ENCODE results near the gene C17orf50. TPM values are rescaled to one million over a fixed set of nuclear protein-coding genes. Genes with fewer than 3 reads are reported as not detected.

C17orf50 gene
- total RNA-seq, 3 donors from 2014 or later: not detected

DNA sequence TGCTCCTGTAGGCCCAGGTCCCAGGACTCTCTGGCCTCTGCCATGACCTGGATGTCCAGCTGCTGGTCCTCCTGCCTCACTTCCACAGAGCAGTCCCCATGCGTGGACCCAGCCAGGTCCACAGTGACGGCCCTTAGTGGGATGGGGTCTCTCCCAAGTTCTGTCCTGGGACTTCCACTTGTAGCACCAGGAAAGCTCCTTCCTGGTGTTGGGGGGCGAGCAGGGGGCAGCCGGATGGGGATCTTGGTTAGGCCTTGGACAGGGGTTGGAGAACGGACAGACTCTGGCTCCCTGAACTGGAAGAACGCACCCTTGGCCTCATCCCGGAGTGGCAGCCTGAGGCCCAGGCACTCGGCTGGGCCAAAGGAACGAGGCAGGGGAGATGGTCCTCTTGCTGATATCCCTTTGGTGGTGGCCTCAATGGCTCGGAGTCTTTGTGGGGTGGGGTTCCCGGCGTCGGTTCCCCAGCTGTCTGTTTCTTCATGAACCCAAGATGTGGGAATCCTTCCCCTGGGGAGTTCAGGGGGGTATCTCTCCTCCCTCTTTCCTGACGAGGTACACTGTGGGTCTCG, 14.9 kb upstream of the C17orf50 start:
- TF ChIP-seq, protein P1, sequence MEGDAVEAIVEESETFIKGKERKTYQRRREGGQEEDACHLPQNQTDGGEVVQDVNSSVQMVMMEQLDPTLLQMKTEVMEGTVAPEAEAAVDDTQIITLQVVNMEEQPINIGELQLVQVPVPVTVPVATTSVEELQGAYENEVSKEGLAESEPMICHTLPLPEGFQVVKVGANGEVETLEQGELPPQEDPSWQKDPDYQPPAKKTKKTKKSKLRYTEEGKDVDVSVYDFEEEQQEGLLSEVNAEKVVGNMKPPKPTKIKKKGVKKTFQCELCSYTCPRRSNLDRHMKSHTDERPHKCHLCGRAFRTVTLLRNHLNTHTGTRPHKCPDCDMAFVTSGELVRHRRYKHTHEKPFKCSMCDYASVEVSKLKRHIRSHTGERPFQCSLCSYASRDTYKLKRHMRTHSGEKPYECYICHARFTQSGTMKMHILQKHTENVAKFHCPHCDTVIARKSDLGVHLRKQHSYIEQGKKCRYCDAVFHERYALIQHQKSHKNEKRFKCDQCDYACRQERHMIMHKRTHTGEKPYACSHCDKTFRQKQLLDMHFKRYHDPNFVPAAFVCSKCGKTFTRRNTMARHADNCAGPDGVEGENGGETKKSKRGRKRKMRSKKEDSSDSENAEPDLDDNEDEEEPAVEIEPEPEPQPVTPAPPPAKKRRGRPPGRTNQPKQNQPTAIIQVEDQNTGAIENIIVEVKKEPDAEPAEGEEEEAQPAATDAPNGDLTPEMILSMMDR (IDR thresholded peaks at IDR 0.05): no peak
- TF ChIP-seq POLR2A (IDR thresholded peaks at IDR 0.05) (no peak), POLR2AphosphoS5 (IDR thresholded peaks at IDR 0.05) (no peak)
- no peak for DNase-seq (ENCODE audit: low spot score in 2 of 2)
- Histone ChIP-seq H3K27ac (no peak overlapping the region), H3K4me3 (no peak overlapping the region), H3K4me1 (peaks cover 3 to 14% of the 10 kb centered on the region in 2 donors), H3K9me3 (no peaks in the 10 kb centered on the region), H3K36me3 (no peaks in the 10 kb centered on the region), H3K27me3 (peaks cover 0 to 32% of the 10 kb centered on the region in 2 donors)
- intact Hi-C loops (cut with DNase I; ENCODE audit: low total_unique reads): no loop called here

DNA sequence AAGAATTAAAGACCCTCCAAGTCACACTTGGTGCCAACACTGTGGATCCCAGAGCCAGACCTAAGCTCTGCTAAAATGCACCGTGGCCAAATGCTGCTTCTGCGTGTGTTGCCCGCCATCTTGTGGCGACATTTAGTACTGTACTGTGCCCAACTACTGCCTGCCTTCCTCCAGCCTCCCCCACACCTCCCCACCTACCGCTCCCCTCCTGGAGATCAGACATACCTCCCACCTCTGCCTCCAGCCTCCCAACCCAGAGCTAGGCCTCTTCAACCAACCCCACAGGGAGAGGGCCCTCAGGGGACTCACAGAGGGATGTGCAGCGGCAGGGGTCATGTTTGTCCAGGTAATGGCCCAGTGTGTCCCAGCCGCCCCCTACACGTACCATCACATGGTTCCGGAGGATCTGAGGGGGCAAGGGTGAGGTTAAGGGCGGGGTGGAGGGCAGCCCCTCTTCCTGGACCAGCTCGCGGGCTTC, 13.1 kb upstream of the C17orf50 start:
- Histone ChIP-seq H3K36me3 (no peaks in the 10 kb centered on the region), H3K27ac (peak overlapping the region in 1 of 2 donors; percentile 66), H3K4me3 (peak overlapping the region in 1 of 3 donors; percentile 19), H3K9me3 (no peaks in the 10 kb centered on the region), H3K27me3 (peaks cover 0 to 15% of the 10 kb centered on the region in 2 donors), H3K4me1 (peaks cover 3 to 11% of the 10 kb centered on the region in 2 donors)
- TF ChIP-seq, protein P1 (IDR thresholded peaks at IDR 0.05): peak; percentile 80 to 94 (median 89)
- peak in 1 of 3 donors; percentile 21 for TF ChIP-seq POLR2AphosphoS5 (IDR thresholded peaks at IDR 0.05)
- no peak for TF ChIP-seq POLR2A (IDR thresholded peaks at IDR 0.05)
- peak; percentile 70 to 78 for DNase-seq (ENCODE audit: low spot score in 2 of 2)
- intact Hi-C loops (cut with DNase I; ENCODE audit: low total_unique reads): no loop called here

DNA sequence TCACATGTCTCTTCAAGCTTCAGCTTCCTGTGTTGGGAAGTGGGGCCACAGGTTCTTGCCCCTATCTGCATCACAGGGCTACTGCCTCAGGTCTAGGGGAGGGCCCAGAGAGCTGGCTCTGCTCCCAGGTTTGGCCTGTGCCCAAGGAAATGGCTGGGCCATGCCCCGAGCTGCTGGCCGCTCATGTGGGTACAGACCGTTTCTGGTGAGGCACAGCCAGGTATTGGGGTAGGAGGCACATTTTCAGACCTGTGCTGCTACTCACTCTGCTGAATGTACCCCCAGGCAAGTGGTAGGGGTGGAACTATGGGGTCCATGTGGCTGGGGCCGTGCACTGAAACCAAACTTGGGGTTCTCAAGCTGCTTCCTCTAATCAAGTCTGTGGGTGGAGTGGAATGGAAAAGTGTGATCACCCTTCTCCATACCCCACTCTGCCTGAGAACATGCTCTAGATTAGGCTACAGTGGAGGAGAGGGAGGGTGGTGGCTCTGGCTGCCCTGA, 12.3 kb upstream of the C17orf50 start:
- intact Hi-C loops (cut with DNase I; ENCODE audit: low total_unique reads): no loop called here
- DNase-seq (ENCODE audit: low spot score in 2 of 2): peak in 1 of 2 donors; percentile 25
- no peaks in the 10 kb centered on the region for H3K36me3 ChIP-seq
- TF ChIP-seq POLR2AphosphoS5 (IDR thresholded peaks at IDR 0.05): no peak
- TF ChIP-seq POLR2A (IDR thresholded peaks at IDR 0.05): no peak
- TF ChIP-seq, protein P1 (IDR thresholded peaks at IDR 0.05): no peak
- peak overlapping the region in 1 of 2 donors; percentile 66 for H3K27ac ChIP-seq
- H3K4me3 ChIP-seq: no peak overlapping the region
- peaks cover 0 to 7% of the 10 kb centered on the region in 2 donors for H3K27me3 ChIP-seq
- peaks cover 3 to 11% of the 10 kb centered on the region in 2 donors for H3K4me1 ChIP-seq
- H3K9me3 ChIP-seq: no peaks in the 10 kb centered on the region

DNA sequence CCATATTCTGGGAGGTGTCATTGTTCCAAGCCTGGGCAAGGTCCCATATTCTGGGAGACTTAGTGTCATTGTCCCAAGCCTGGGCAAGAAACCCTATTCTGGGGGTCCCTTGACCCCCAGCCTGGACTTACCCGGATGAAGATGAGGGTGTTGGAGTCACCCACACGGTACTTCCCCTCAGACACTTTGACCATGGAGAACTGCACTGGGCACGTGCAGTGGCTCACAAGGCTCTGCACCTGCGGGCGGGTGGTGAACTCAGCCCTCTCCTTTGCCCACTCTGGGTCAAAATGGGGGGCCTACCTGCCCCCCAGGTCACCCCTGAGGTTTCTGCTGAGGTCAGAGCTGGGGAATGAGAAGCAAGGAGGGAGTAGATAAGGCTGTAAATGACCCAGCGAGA, 11.7 kb upstream of the C17orf50 start:
- intact Hi-C loops (cut with DNase I; ENCODE audit: low total_unique reads): no loop called here
- Histone ChIP-seq H3K27ac (peak overlapping the region in 1 of 2 donors; percentile 66), H3K9me3 (no peaks in the 10 kb centered on the region), H3K27me3 (peaks cover 0 to 4% of the 10 kb centered on the region in 2 donors), H3K4me1 (peaks cover 3 to 11% of the 10 kb centered on the region in 2 donors), H3K36me3 (no peaks in the 10 kb centered on the region), H3K4me3 (no peak overlapping the region)
- DNase-seq (ENCODE audit: low spot score in 2 of 2): no peak
- TF ChIP-seq POLR2AphosphoS5 (IDR thresholded peaks at IDR 0.05) (no peak), POLR2A (IDR thresholded peaks at IDR 0.05) (no peak)
- TF ChIP-seq, protein P1 (IDR thresholded peaks at IDR 0.05): no peak

Measured in breast epithelium (tissue), 4 donors.